Omental fat pad (tissue), 4 donors: Measurements from ENCODE around the gene OR10G3. TPM values are rescaled to one million over a fixed set of nuclear protein-coding genes. Genes with fewer than 3 reads are reported as not detected.
A peak's percentile ranks its signal among the peaks of the same experiment; 100 is the strongest.
"Not testable (repeated sequence)": the region's sequence is repeated elsewhere in the genome, so short reads cannot be mapped to it uniquely, and the experiment has no call there.

Experiments
- ATAC-seq: fragments of 150-250 bp; one replicate; pipeline ENCODE4 v1.9.1; 2016; ENCODE audit warnings: mild to moderate bottlenecking, moderate library complexity; ENCODE audit not compliant: low FRiP score
- DNase-seq: peaks from one replicate; pipeline ENCODE4 v3.0.0-alpha.2; 2019; ENCODE audit warnings: low spot score
- CTCF ChIP-seq, 3 donors: fragments of 450-650 bp; IDR thresholded peaks; one replicate each; pipeline ENCODE4 v1.5.1; 2016 to 2017; ENCODE audit warnings: antibody characterized with exemption in 3 of 3, mild to moderate bottlenecking in 3 of 3, moderate library complexity in 2 of 3
- total RNA-seq, 4 donors: library from RNA; depleted of rRNA; stranded (reverse); fragments of >200 nt; gene quantifications; one replicate each; pipeline ENCODE4 v1.1.0, GENCODE V29; 2016

OR10G3 gene
- total RNA-seq, 4 donors from 2014 or later = not detected

DNA sequence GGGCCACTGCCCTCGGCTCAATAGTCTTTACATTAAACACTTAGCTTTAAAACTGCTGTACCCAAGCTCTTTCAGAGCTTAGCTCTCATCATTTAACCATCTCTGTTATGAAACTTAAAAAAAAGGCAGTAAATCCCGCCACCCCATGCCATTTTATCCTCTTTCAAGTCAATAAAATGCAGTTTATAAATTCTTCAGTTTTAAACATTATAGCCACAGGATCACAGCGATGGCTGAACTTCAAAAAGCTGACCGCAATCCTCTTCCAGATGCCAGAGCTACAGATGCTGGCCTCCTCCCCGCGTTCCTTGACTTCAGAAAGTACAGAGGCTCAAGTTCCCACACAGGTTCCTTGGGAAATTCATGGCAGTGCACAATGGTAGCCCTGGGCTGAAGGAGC, 4.2 kb downstream of the OR10G3 start:
- no peak for DNase-seq
- no peak for ATAC-seq
- TF ChIP-seq CTCF (IDR thresholded peaks at IDR 0.05) = no peak

DNA sequence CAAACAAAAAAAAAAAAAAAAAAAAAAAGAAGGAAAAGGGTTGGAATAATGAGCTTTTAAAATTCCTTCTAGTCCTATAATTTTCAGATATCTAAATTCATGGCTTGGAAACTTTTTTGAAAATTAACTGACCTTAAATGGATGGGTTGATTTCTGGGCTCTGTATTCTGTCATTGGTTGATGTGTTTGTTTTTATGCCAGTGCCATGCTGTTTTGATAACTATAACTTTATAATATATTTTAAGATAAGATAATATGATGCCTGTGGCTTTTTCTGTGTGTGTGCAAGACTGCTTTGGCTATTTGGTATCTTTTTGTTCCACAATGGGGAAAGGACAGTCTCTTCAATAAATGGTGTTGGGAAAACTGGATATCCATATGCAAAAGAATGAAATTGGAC, 7.3 kb downstream of the OR10G3 start:
- DNase-seq = no peak
- no peak for TF ChIP-seq CTCF (IDR thresholded peaks at IDR 0.05)
- ATAC-seq = no peak

DNA sequence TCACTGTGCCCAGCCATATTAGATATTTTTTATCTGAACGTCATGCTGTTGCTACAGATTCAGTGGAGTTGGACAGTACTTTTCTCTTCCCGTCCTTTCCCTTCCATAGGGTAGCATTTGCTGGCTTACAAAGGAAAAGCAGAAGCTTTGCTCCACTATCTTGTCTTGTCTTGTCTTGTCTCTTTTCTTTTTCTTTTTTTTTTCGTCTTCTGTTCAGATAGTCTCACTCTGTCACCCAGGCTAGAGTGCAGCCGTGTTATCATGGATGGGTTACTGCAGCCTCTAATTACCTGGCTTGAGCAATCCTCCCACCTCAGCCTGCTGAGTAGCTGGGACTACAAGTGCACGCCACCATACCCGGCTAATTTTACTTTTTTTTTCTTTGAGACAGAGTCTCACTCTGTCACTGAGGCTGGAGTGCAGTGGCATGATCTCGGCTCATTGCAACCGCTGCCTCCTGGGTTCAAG, 21.1 kb downstream of the OR10G3 start:
- DNase-seq (no peak), ATAC-seq (no peak)
- no peak for TF ChIP-seq CTCF (IDR thresholded peaks at IDR 0.05)

GRCh38 chr14:21557084-21557901, 22.6 kb downstream of the OR10G3 start:
- DNase-seq = peak; percentile 90
- peak in 1 of 3 donors; percentile 31 for TF ChIP-seq CTCF (IDR thresholded peaks at IDR 0.05)
- ATAC-seq = peak; percentile 88

- DNase-seq (no peak), ATAC-seq (no peak)
- TF ChIP-seq CTCF (IDR thresholded peaks at IDR 0.05) = no peak
These were observed 23.3 kb downstream of the OR10G3 start for GRCh38 chr14:21556378-21557083.

GRCh38 chr14:21553266-21553665, 26.6 kb downstream of the OR10G3 start:
- DNase-seq (no peak), ATAC-seq (no peak)
- no peak for TF ChIP-seq CTCF (IDR thresholded peaks at IDR 0.05)

GRCh38 chr14:21544588-21544987, 35.3 kb downstream of the OR10G3 start:
- not testable (repeated sequence) for DNase-seq, ATAC-seq
